Liver (tissue), 9 donors: ENCODE results near the gene SYK. TPM values are rescaled to one million over a fixed set of nuclear protein-coding genes. Genes with fewer than 3 reads are reported as not detected.

Experiments
- DNase-seq: peaks from one replicate; pipeline ENCODE4 v3.0.0-alpha.2; 2017; ENCODE audit warnings: low spot score
- H3K27ac ChIP-seq, 2 donors: one replicate each; pipeline ENCODE4 v1.7.0; 2013; ENCODE audit warnings: inconsistent platforms in 2 of 2, low read length in 2 of 2, control low read depth in 1 of 2, low read depth in 1 of 2, mild to moderate bottlenecking in 1 of 2
- H3K27me3 ChIP-seq, 4 donors: one replicate each; pipeline versions ENCODE4 v1.6.1 to v1.7.0; 2013; ENCODE audit warnings: low read length in 3 of 4, inconsistent platforms in 1 of 4, mild to moderate bottlenecking in 1 of 4, moderate library complexity in 1 of 4; ENCODE audit not compliant: control insufficient read depth in 4 of 4, insufficient read depth in 4 of 4
- H3K36me3 ChIP-seq, 4 donors: one replicate each; pipeline versions ENCODE4 v1.6.1 to v1.7.0; 2013; ENCODE audit warnings: low read length in 3 of 4, mild to moderate bottlenecking in 3 of 4, low read depth in 1 of 4, moderate library complexity in 1 of 4; ENCODE audit not compliant: control insufficient read depth in 4 of 4, insufficient read depth in 3 of 4
- H3K4me1 ChIP-seq, 4 donors: one replicate each; pipeline versions ENCODE4 v1.6.1 to v1.7.0; 2013; ENCODE audit warnings: low read length in 3 of 4, mild to moderate bottlenecking in 3 of 4, moderate library complexity in 1 of 4; ENCODE audit not compliant: control insufficient read depth in 4 of 4, insufficient read depth in 4 of 4
- H3K4me3 ChIP-seq, 3 donors: one replicate each; pipeline versions ENCODE4 v1.6.1 to v1.7.0; 2013; ENCODE audit warnings: low read length in 3 of 3, control low read depth in 1 of 3, low read depth in 1 of 3, mild to moderate bottlenecking in 1 of 3
- H3K9ac ChIP-seq, 2 donors: one replicate each; pipeline ENCODE4 v1.7.0; 2013; ENCODE audit warnings: low read length in 2 of 2, mild to moderate bottlenecking in 2 of 2, moderate library complexity in 2 of 2, control low read depth in 1 of 2, low read depth in 1 of 2
- H3K9me3 ChIP-seq, 4 donors: one replicate each; pipeline versions ENCODE4 v1.6.1 to v1.7.0; 2013; ENCODE audit warnings: low read length in 3 of 4; ENCODE audit not compliant: control insufficient read depth in 4 of 4
- ATF3 ChIP-seq: IDR thresholded peaks from 2 replicates; pipeline ENCODE4 v1.6.1; 2016; ENCODE audit warnings: antibody characterized with exemption
- CTCF ChIP-seq: fragments of 150-350 bp; IDR thresholded peaks from 2 replicates; pipeline ENCODE4 v1.5.1; 2017; ENCODE audit warnings: improper control_type of control experiment, low read depth, low read length; ENCODE audit not compliant: missing input control
- EGR1 ChIP-seq, 2 donors: IDR thresholded peaks; 2 replicates each; pipeline ENCODE4 v1.6.1; 2016 to 2018; ENCODE audit warnings: antibody characterized with exemption in 2 of 2, low read depth in 2 of 2
- FOXA2 ChIP-seq: IDR thresholded peaks from 2 replicates; pipeline ENCODE4 v1.6.1; 2016; ENCODE audit warnings: antibody characterized with exemption
- GABPA ChIP-seq, 2 donors: IDR thresholded peaks in 1 of 2; conservative IDR thresholded peaks in 1 of 2; 2 replicates each; pipeline ENCODE4 v1.6.1; 2016; ENCODE audit warnings: antibody characterized with exemption in 2 of 2, mild to moderate bottlenecking in 1 of 2, moderate library complexity in 1 of 2
- HNF4A ChIP-seq, 2 donors: conservative IDR thresholded peaks; 2 replicates each; pipeline ENCODE4 v1.6.1; 2016; ENCODE audit warnings: antibody characterized with exemption in 2 of 2, mild to moderate bottlenecking in 2 of 2
- RAD21 ChIP-seq, 2 donors: IDR thresholded peaks; 2 replicates each; pipeline ENCODE4 v1.6.1; 2016; ENCODE audit warnings: antibody characterized with exemption in 2 of 2, mild to moderate bottlenecking in 2 of 2
- REST ChIP-seq: IDR thresholded peaks from 2 replicates; pipeline ENCODE4 v1.6.1; 2016; ENCODE audit warnings: antibody characterized with exemption, mild to moderate bottlenecking
- RXRA ChIP-seq, 2 donors: IDR thresholded peaks; 2 replicates each; pipeline ENCODE4 v1.6.1; 2017 to 2018; ENCODE audit warnings: antibody characterized with exemption in 2 of 2, mild to moderate bottlenecking in 1 of 2
- TAF1 ChIP-seq: conservative IDR thresholded peaks from 2 replicates; pipeline ENCODE4 v1.6.1; 2016; ENCODE audit warnings: antibody characterized with exemption, mild to moderate bottlenecking
- WGBS: extraction: QIAGEN DNeasy Blood & Tissue Kit; methylation state at CpG from one replicate; pipeline ENCODE4 v1.1.7; 2013; 5-methylcytosine and 5-hydroxymethylcytosine counted together
- polyA plus RNA-seq, 2 donors: library from polyadenylated mRNA; stranded (reverse) in 1 of 2; unstranded in 1 of 2; fragments of 200-250 nt in 1 of 2; fragments of >200 nt in 1 of 2; fragmentation: Nextera tagmentation in 1 of 2; extraction: Ambion mirVana in 1 of 2; gene quantifications; one replicate each; pipeline versions ENCODE4 v1.2.1 to v1.2.3, GENCODE V29; 2013 to 2015
- total RNA-seq, 2 donors: library from RNA; depleted of rRNA; stranded (reverse); fragments of >200 nt; gene quantifications; one replicate each; pipeline ENCODE4 v1.2.3, GENCODE V29; 2014
- donor health status: healthy.
- donor health status: healthy.
- donor health status: healthy.
- donor health status: healthy.
- donor health status: healthy.

SYK gene
- total and polyA plus RNA-seq, 4 donors = 2.0 to 15.4 (median 4.1) TPM

GRCh38 chr9:90815944-90816357, 14.3 kb downstream of the SYK start:
- no peak for DNase-seq
- TF ChIP-seq HNF4A (conservative IDR thresholded peaks at IDR 0.05) (no peak), CTCF (no peak), TAF1 (no peak), ATF3 (no peak), EGR1 (IDR thresholded peaks at IDR 0.05; ENCODE audit: low read depth in 2 of 2) (no peak), REST (no peak), GABPA (IDR thresholded peaks at IDR 0.05 in 1 of 2, conservative IDR thresholded peaks at IDR 0.05 in 1 of 2) (no peak), FOXA2 (no peak)
- 80% methylated on average over 4 of the region's 4 CpGs for WGBS
- H3K36me3 ChIP-seq = no peaks in the 10 kb centered on the region
- no peak overlapping the region for H3K4me3 ChIP-seq
- H3K27ac ChIP-seq = no peak overlapping the region
- H3K27me3 ChIP-seq = no peaks in the 10 kb centered on the region
- no peak overlapping the region for H3K9ac ChIP-seq
- no peaks in the 10 kb centered on the region for H3K4me1 ChIP-seq
- H3K9me3 ChIP-seq = no peaks in the 10 kb centered on the region

- H3K27me3 ChIP-seq = no peaks in the 10 kb centered on the region
- H3K4me1 ChIP-seq = no peaks in the 10 kb centered on the region
Measured at GRCh38 chr9:90816690-90817089, 15.1 kb downstream of the SYK start.

More at GRCh38 chr9:90816690-90817089, 15.1 kb downstream of the SYK start:
- TF ChIP-seq RAD21 (IDR thresholded peaks at IDR 0.05) = no peak
- no peak for TF ChIP-seq HNF4A (conservative IDR thresholded peaks at IDR 0.05)
- no peak for TF ChIP-seq ATF3
- no peak for TF ChIP-seq REST
- TF ChIP-seq RXRA (IDR thresholded peaks at IDR 0.05) = no peak
- no peak for TF ChIP-seq GABPA (IDR thresholded peaks at IDR 0.05 in 1 of 2, conservative IDR thresholded peaks at IDR 0.05 in 1 of 2)
- TF ChIP-seq FOXA2 = no peak
- Histone ChIP-seq H3K4me3 (no peak overlapping the region), H3K9ac (no peak overlapping the region), H3K36me3 (no peaks in the 10 kb centered on the region), H3K9me3 (no peaks in the 10 kb centered on the region), H3K27ac (no peak overlapping the region)
- no peak for DNase-seq
- WGBS = 87% methylated on average over 2 of the region's 2 CpGs
